HFF-Myc (cell line): ENCODE results near the gene SCAF11.

Experiments used
- DNase-seq: peaks from one replicate; pipeline ENCODE4 v3.0.0-alpha.2; 2011; ENCODE audit warnings: low read depth; ENCODE audit errors: extremely low read depth
- H3K4me3 ChIP-seq: replicated peaks from 2 replicates; pipeline ENCODE4 v1.5.1; 2011; ENCODE audit warnings: low read depth, mild to moderate bottlenecking, control low read depth, low read length
- CTCF ChIP-seq: IDR thresholded peaks from 2 replicates; pipeline ENCODE4 v1.5.1; 2012; ENCODE audit warnings: mild to moderate bottlenecking, low read depth, low read length, control low read depth; ENCODE audit errors: missing control alignments

Gene SCAF11

GRCh38 chr12:45939759-45940158 lies 50.6 kb downstream of the SCAF11 start:
- no peak overlapping the region for H3K4me3 ChIP-seq
- TF ChIP-seq CTCF: no peak
- DNase-seq: no peak

GRCh38 chr12:45938566-45938965 lies 51.8 kb downstream of the SCAF11 start:
- TF ChIP-seq CTCF: no peak

GRCh38 chr12:45934956-45935355 lies 55.4 kb downstream of the SCAF11 start:
- TF ChIP-seq CTCF: no peak
- no peak overlapping the region for H3K4me3 ChIP-seq
- DNase-seq: no peak

More at GRCh38 chr12:45938566-45938965, 51.8 kb downstream of the SCAF11 start:
- DNase-seq: no peak
- no peak overlapping the region for H3K4me3 ChIP-seq

GRCh38 chr12:45933504-45933903 lies 56.9 kb downstream of the SCAF11 start:
- no peak for DNase-seq
- no peak for TF ChIP-seq CTCF
- H3K4me3 ChIP-seq: no peak overlapping the region

GRCh38 chr12:45930369-45930768 lies 60.0 kb downstream of the SCAF11 start:
- no peak for DNase-seq
- no peak for TF ChIP-seq CTCF
- H3K4me3 ChIP-seq: no peak overlapping the region

- H3K4me3 ChIP-seq: no peak overlapping the region
- TF ChIP-seq CTCF: no peak
- no peak for DNase-seq
These were observed 62.1 kb downstream of the SCAF11 start for GRCh38 chr12:45928309-45928708.

- H3K4me3 ChIP-seq: no peak overlapping the region
- no peak for DNase-seq
- TF ChIP-seq CTCF: no peak
These were observed 71.6 kb downstream of the SCAF11 start for GRCh38 chr12:45918818-45919217.
